Mucosa of descending colon (tissue), 3 donors: ENCODE measurements around the gene MEGF6. TPM values are rescaled to one million over a fixed set of nuclear protein-coding genes. Genes with fewer than 3 reads are reported as not detected.

Source experiments
- ATAC-seq: fragments of 200-7000 bp; cut with Tn5 transposase; one replicate; pipeline ENCODE4 v1.9.1; 2020; ENCODE audit warnings: mild to moderate bottlenecking, moderate library complexity
- DNase-seq, 3 donors: peaks; one replicate each; pipeline ENCODE4 v3.0.0-alpha.2; 2020
- H3K36me3 ChIP-seq: fragments of 200-600 bp; one replicate; pipeline ENCODE4 v1.8.0; 2021; ENCODE audit warnings: low read depth, mild to moderate bottlenecking
- H3K4me1 ChIP-seq: fragments of 200-600 bp; one replicate; pipeline ENCODE4 v1.8.0; 2021; ENCODE audit warnings: low read depth, mild to moderate bottlenecking
- H3K4me3 ChIP-seq: fragments of 200-600 bp; one replicate; pipeline ENCODE4 v1.8.0; 2021; ENCODE audit warnings: mild to moderate bottlenecking
- H3K9me3 ChIP-seq: fragments of 200-600 bp; one replicate; pipeline ENCODE4 v1.8.0; 2021; ENCODE audit warnings: mild to moderate bottlenecking
- intact Hi-C, 2 donors: fragments of 100-400 bp; cut with DNase I in 1 of 2; cut with micrococcal nuclease in 1 of 2; formaldehyde crosslinking; loops; one replicate each; pipeline versions ENCODE4 v1.11.0 to v1.11.1; 2022; cut with DNase I, micrococcal nuclease
- total RNA-seq, 3 donors: library from RNA; stranded (reverse); fragmentation: NEBNext Ultra II Directional in 2 of 3; extraction: Animal tissue kit (Norgen Biotek cat#: 25700) in 2 of 3; gene quantifications; one replicate each; pipeline versions ENCODE4 v1.2.1 to v1.2.4, GENCODE V29; 2021 to 2023
- TF ChIP-seq, protein P1 (sequence below): fragments of 200-600 bp; IDR thresholded peaks from one replicate; pipeline ENCODE4 v1.8.0; 2022; ENCODE audit warnings: antibody characterized with exemption, mild to moderate bottlenecking
- donor health status: DM: no; HTN: no; CAD: no; lungs with moderate emphysema.
- donor health status: DM: no; HTN: no; CAD: no.
- donor health status: DM: no; HTN: yes; CAD: no.

The MEGF6 gene
- total RNA-seq, 3 donors from 2014 or later = 6.2 to 12.2 (median 8.5) TPM

- no peak for DNase-seq
- no peaks in the 10 kb centered on the region for H3K4me1 ChIP-seq
- intact Hi-C loops = no loop called here
- no peaks in the 10 kb centered on the region for H3K36me3 ChIP-seq
- H3K9me3 ChIP-seq = no peaks in the 10 kb centered on the region
- no peak overlapping the region for H3K4me3 ChIP-seq
- no peak for ATAC-seq
- TF ChIP-seq, protein P1, sequence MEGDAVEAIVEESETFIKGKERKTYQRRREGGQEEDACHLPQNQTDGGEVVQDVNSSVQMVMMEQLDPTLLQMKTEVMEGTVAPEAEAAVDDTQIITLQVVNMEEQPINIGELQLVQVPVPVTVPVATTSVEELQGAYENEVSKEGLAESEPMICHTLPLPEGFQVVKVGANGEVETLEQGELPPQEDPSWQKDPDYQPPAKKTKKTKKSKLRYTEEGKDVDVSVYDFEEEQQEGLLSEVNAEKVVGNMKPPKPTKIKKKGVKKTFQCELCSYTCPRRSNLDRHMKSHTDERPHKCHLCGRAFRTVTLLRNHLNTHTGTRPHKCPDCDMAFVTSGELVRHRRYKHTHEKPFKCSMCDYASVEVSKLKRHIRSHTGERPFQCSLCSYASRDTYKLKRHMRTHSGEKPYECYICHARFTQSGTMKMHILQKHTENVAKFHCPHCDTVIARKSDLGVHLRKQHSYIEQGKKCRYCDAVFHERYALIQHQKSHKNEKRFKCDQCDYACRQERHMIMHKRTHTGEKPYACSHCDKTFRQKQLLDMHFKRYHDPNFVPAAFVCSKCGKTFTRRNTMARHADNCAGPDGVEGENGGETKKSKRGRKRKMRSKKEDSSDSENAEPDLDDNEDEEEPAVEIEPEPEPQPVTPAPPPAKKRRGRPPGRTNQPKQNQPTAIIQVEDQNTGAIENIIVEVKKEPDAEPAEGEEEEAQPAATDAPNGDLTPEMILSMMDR = no peak
These were observed 71.4 kb downstream of the MEGF6 start for GRCh38 chr1:3539707-3540425.

DNA sequence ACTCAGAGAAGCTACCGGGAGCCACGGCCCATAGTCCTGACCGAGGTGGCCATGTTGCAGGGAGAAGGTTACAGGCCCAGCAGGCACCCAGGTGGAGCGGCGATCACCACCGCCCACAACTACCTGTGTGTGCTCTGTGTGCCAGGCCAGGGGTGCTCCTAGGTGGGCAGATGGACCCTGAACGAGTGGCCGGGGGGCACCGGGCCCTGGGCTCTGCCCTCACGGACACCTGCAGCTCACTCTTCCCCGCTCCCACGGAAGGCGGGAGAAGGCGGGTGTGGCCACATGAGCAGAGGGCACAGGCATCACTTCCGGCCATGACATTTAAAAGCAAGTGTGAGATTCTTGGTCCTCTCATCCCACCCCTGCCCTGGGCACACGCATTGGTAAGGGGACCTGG is 73.9 kb downstream of the MEGF6 start:
- ATAC-seq (no peak), DNase-seq (no peak)
- H3K4me3 ChIP-seq = no peak overlapping the region
- H3K36me3 ChIP-seq = no peaks in the 10 kb centered on the region
- intact Hi-C loops = no loop called here
- H3K9me3 ChIP-seq = no peaks in the 10 kb centered on the region
- TF ChIP-seq, protein P1 = no peak
- no peaks in the 10 kb centered on the region for H3K4me1 ChIP-seq

DNA sequence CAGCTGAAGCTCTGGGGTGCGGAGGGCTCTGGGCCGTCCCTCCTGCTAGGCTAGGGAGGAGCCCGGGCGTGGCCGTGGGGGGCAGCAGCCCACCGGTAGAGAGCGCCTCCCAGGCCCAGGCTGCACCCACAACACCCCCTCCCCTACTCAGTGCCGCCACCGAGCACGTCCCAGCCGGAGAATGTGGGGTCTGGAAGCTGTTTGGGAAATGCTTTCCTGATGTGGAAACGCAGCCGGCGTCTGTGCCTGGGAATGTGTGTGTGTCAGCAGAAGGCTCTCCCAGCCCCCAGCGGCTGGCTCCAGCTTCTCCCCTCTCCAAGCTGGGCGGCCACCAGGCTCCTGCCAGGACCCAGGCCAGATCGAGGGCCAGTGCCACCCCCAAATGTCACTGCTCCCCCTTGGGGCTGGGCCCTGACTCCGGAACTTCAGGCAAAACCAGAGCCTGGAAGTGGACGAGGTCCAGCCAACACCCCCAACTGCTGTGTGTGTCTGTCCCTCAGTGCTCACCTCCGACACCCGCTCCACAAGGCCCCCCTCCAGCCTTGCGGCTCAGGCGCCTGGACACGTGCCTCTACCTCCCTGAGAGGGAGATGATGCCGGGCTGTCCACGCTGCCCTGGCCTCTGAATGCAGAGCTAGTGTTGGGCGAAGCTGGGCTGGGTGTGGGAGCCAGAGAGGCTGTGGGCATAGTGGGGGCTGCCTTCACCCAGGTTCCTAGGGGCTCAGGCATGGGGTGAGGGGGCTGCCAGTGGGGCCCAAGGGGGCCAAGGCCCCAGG is 74.7 kb downstream of the MEGF6 start:
- intact Hi-C loops = no loop called here
- Histone ChIP-seq H3K4me3 (no peak overlapping the region), H3K36me3 (no peaks in the 10 kb centered on the region), H3K9me3 (no peaks in the 10 kb centered on the region), H3K4me1 (no peaks in the 10 kb centered on the region)
- ATAC-seq (no peak), DNase-seq (no peak)
- TF ChIP-seq, protein P1 = no peak

DNA sequence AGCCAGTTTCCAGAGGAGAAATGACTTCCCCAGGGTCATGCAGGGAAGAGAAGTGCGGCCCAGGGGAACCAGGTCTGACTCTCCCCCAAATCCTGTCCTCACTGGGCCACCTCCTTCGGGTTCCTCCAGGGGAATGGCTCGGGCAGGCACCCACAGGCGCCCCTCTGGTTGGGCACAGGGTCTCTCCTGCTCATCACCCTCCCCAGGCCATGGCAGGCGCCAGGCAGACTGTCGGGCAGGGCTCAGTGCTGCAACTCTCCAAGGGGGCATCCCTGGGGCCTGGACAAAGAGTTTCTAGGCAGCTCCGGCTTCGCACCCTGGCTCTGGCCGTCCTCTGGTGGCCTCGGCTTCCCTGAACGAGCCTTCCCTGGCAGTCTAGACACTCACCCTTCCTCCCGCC is 75.6 kb downstream of the MEGF6 start:
- Histone ChIP-seq H3K4me3 (no peak overlapping the region), H3K36me3 (no peaks in the 10 kb centered on the region), H3K4me1 (peaks cover under 1% of the 10 kb centered on the region), H3K9me3 (no peaks in the 10 kb centered on the region)
- intact Hi-C loops = no loop called here
- DNase-seq (no peak), ATAC-seq (no peak)
- TF ChIP-seq, protein P1 = no peak

DNA sequence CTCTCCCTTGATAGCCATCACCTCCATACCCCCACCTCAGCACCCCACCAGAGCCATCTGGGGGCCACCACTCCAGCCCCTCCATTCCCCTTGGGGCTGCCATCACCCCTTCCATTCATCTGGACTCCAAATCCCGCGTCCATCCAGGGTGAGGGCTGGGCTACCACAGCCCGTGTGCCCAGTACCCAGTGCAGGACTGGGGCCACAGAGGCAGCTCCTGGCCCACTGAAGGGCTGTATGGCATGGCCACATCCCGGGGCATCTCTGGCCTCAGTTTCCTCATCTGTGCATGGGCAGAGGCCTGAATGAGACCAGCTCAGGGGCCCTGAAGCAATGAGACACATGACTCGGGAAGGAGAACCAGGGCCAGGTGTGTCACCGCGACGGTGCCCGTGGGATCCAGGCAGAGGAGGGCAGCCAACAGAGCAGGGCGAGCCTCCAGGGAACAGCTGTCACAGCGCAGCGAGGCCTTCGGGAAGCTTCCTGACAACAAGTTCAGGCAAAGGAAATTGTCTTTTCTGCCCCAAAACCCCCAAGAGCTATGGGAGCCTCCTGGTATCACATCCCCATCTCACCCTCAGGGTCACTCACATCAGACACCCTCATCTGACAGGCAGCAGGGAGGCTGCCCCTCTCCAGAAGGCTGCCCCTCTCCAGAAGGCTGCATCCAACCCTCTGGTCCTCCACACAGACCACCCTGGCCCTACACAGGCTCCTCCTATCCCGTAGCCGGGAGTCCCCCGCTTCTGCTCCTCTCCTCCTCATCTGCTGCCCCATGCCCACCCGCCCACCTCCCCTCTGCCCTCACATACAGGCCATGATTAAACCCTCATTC is 76.3 kb downstream of the MEGF6 start:
- TF ChIP-seq, protein P1 = no peak
- Histone ChIP-seq H3K36me3 (no peaks in the 10 kb centered on the region), H3K9me3 (no peaks in the 10 kb centered on the region), H3K4me3 (no peak overlapping the region), H3K4me1 (peaks cover 8% of the 10 kb centered on the region)
- intact Hi-C loops = no loop called here
- ATAC-seq = no peak
- no peak for DNase-seq
